Measurements from ENCODE around the gene TCF4.

TCF4 gene

DNA sequence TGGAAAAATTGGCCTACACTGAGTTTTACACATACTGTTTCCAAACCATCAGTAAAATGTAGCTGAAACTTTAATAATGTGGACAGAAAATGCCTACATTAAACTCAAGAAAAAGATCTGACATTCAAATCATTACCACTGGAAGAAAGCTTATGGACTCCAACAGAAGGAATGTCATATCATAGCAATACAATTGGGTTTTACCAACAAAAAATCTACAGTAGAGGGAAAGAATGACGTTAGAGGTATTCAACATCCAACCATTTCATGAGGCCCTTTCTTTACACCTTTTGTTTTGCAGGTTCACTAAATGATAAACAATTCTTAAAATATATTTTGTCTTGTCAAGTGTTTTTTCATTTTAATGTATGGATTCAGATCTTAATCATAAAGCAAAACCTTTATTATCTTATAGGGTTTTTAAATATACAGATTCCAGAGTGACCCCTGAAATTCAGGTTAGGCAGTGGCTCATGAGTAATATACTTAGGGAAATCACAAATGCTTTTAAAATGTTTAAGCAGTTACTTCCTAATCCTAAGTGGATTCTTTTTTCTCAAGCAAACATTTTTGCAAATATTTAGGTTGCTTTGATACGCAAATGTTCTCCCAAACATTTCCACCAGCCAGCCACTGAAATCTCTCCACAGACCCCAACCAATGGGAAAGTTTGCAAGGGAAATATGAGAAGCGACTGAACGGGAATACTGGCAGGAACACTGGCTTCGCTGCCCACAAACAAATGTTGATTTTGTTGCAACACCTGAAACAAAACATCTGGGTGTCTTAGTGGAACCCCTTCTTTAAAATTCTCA is 168.7 kb downstream of the TCF4 start:
- TF ChIP-seq, protein P1, sequence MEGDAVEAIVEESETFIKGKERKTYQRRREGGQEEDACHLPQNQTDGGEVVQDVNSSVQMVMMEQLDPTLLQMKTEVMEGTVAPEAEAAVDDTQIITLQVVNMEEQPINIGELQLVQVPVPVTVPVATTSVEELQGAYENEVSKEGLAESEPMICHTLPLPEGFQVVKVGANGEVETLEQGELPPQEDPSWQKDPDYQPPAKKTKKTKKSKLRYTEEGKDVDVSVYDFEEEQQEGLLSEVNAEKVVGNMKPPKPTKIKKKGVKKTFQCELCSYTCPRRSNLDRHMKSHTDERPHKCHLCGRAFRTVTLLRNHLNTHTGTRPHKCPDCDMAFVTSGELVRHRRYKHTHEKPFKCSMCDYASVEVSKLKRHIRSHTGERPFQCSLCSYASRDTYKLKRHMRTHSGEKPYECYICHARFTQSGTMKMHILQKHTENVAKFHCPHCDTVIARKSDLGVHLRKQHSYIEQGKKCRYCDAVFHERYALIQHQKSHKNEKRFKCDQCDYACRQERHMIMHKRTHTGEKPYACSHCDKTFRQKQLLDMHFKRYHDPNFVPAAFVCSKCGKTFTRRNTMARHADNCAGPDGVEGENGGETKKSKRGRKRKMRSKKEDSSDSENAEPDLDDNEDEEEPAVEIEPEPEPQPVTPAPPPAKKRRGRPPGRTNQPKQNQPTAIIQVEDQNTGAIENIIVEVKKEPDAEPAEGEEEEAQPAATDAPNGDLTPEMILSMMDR (conservative IDR thresholded peaks at IDR 0.05; ENCODE audit: control insufficient read depth, insufficient read depth, low read depth, low read length), result no peak
- no peak for DNase-seq (ENCODE audit: low read depth)
- H3K4me3 ChIP-seq (ENCODE audit: control insufficient read depth, low read depth, low read length), result no peak overlapping the region

DNA sequence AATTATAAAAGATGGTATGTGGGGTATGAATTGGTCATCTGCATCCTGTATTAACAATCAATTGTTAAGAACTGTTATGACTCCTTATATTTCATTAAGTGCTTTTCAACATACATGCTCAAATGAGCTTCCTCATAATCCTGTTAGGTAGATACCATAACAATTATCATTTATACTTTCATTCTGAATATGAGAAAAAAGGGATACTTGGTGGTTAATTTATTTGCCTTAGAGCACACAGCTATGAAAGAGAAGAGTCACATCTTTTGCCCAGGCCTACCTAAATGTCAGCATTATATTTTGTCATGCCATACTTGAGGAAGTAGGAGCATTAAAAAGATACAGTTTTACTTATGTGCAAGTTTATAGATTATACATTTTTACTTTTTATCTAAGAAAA is 169.6 kb downstream of the TCF4 start:
- TF ChIP-seq, protein P1 (conservative IDR thresholded peaks at IDR 0.05; ENCODE audit: control insufficient read depth, insufficient read depth, low read depth, low read length), result no peak

DNA sequence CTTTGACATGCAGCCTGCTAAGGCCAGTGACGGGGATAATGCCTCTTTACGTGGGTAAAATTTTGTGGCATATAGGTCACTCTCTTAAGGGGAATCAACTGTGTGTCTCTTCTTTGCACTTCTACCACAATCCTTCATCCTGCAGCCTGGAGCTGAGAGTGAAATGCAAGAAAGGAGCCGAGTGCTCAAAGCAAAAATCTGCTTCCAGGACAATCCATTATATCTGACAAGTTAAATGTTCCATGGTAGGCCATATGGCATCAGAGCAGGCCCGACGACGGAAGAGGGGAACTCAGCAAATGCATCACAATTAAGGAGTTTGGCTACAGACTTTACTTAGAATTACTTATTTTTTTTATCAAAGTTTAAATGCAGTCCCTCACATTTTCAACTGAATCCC is 171.2 kb downstream of the TCF4 start:
- TF ChIP-seq, protein P1 (conservative IDR thresholded peaks at IDR 0.05; ENCODE audit: control insufficient read depth, insufficient read depth, low read depth, low read length), result no peak
- no peak for DNase-seq (ENCODE audit: low read depth)
- H3K4me3 ChIP-seq (ENCODE audit: control insufficient read depth, low read depth, low read length), result no peak overlapping the region

More for the DNA sequence above, 169.6 kb downstream of the TCF4 start:
- DNase-seq (ENCODE audit: low read depth), result no peak
- H3K4me3 ChIP-seq (ENCODE audit: control insufficient read depth, low read depth, low read length), result no peak overlapping the region

DNA sequence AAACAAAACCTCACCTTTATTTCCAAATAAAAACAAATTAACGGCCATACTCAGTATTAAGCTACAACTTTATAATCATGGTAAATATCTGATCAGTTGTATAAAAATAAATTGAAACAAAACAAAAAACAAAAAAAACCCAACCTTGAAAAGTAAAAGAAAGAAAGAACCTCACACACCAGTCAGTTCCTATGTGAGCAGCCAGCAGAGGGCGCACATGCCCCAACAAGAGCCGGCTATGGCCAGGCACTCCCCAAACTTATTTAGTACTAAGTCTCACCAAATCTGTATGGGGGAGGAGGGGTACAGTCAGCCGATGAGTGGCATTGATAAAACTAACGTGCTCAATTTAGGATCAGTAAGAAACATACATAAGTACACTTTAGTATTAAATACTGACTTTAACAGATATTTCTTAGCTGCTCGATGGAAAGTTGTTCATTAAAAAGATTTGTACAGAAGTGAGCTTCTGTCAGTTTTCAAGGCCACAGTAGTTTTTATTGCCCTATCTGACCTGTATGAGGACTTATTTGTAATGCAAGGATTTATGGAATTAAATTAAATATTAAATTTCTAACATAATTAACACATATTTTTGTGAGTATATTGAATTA is 172.6 kb downstream of the TCF4 start:
- TF ChIP-seq, protein P1 (conservative IDR thresholded peaks at IDR 0.05; ENCODE audit: control insufficient read depth, insufficient read depth, low read depth, low read length), result peak; percentile 92
- DNase-seq (ENCODE audit: low read depth), result peak; percentile 87
- no peak overlapping the region for H3K4me3 ChIP-seq (ENCODE audit: control insufficient read depth, low read depth, low read length)

DNA sequence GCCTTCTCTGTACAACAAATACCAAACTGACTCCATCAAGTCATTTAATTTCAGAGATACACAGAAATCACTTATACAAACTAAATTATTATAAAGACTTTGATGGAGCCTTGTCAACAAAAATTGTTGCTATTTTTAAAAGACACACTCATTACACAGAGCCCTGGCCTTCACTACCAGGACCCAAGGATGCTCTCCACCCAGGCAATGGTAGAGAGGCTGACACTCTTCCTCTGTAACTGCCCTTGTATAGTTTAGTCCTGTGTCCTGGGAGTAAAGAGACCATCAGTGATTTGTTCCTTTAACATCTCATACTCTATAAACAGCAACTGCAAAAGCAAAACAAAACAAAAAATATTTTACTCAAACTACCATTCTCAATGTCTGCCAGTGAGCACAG is 173.5 kb downstream of the TCF4 start:
- TF ChIP-seq, protein P1 (conservative IDR thresholded peaks at IDR 0.05; ENCODE audit: control insufficient read depth, insufficient read depth, low read depth, low read length), result no peak
- DNase-seq (ENCODE audit: low read depth), result no peak
- no peak overlapping the region for H3K4me3 ChIP-seq (ENCODE audit: control insufficient read depth, low read depth, low read length)

DNA sequence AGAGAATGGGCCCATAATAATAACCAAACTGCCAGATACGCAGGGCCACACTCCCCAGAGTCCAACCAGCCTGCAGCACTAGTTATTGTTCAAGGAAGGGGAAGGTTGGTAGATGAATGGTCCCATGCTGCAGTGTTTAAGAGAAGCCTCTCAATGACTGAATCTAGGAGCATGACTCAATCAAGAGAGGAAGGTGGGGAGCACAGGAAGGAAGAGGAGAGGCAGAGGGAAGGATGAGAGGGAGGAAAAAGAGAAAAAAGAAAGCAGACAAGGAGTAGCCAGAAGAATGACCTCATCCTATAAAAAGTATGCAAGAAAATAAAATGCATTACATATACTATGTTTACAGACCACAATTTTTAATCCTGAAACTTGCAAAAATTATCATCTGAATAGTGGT is 174.5 kb downstream of the TCF4 start:
- no peak for DNase-seq (ENCODE audit: low read depth)
- H3K4me3 ChIP-seq (ENCODE audit: control insufficient read depth, low read depth, low read length), result no peak overlapping the region
- TF ChIP-seq, protein P1 (conservative IDR thresholded peaks at IDR 0.05; ENCODE audit: control insufficient read depth, insufficient read depth, low read depth, low read length), result no peak

Measured in fibroblast of mammary gland (primary cell).